Mesenchymal stem cell (in vitro differentiated cells and primary cell): Measurements from ENCODE around the gene SCO2.
"Not testable (repeated sequence)": the region's sequence is repeated elsewhere in the genome, so short reads cannot be mapped to it uniquely, and the experiment has no call there.

ENCODE experiments used
- DNase-seq: peaks from one replicate; pipeline ENCODE4 v3.0.0-alpha.2; 2013
- H2AFZ ChIP-seq: one replicate; pipeline ENCODE4 v1.6.1; 2013; ENCODE audit warnings: low read depth, mild to moderate bottlenecking, control low read depth, inconsistent platforms, low read length, moderate library complexity
- H2AK5ac ChIP-seq: 2 replicates; pipeline ENCODE4 v1.6.1; 2013; ENCODE audit warnings: low read length, moderate library complexity, mild to moderate bottlenecking, inconsistent platforms; ENCODE audit not compliant: severe bottlenecking
- H2BK120ac ChIP-seq: one replicate; pipeline ENCODE4 v1.6.1; 2013; ENCODE audit warnings: low read depth, mild to moderate bottlenecking, inconsistent platforms, low read length, moderate library complexity
- H2BK12ac ChIP-seq, 2 experiments: one replicate each; pipeline ENCODE4 v1.6.1; 2013; ENCODE audit warnings: inconsistent platforms in 2 of 2, low read length in 2 of 2, mild to moderate bottlenecking in 2 of 2, moderate library complexity in 2 of 2, control low read depth in 1 of 2
- H2BK15ac ChIP-seq: one replicate; pipeline ENCODE4 v1.6.1; 2013; ENCODE audit warnings: mild to moderate bottlenecking, low read depth, inconsistent platforms; ENCODE audit not compliant: poor library complexity, severe bottlenecking
- H2BK5ac ChIP-seq: 2 replicates; pipeline ENCODE4 v1.6.1; 2013; ENCODE audit warnings: low read depth, mild to moderate bottlenecking, low read length, control low read depth, inconsistent platforms; ENCODE audit not compliant: poor library complexity, severe bottlenecking
- H3K14ac ChIP-seq, 2 experiments: one replicate each; pipeline ENCODE4 v1.6.1; 2013; ENCODE audit warnings: inconsistent platforms in 2 of 2, low read length in 2 of 2, control low read depth in 1 of 2, mild to moderate bottlenecking in 1 of 2, moderate library complexity in 1 of 2
- H3K18ac ChIP-seq, 2 experiments: one replicate each; pipeline ENCODE4 v1.6.1; 2013; ENCODE audit warnings: inconsistent platforms in 2 of 2, low read length in 2 of 2, control low read depth in 1 of 2, low read depth in 1 of 2, mild to moderate bottlenecking in 1 of 2
- H3K23ac ChIP-seq, 2 experiments: one replicate each; pipeline ENCODE4 v1.6.1; 2013; ENCODE audit warnings: inconsistent platforms in 2 of 2, low read length in 2 of 2, mild to moderate bottlenecking in 2 of 2, moderate library complexity in 2 of 2, control low read depth in 1 of 2
- H3K27ac ChIP-seq: 2 replicates; pipeline ENCODE4 v1.5.1; 2013; ENCODE audit warnings: mild to moderate bottlenecking, moderate library complexity, low read length, control low read depth, inconsistent platforms; ENCODE audit not compliant: poor library complexity, severe bottlenecking
- H3K27me3 ChIP-seq, 2 experiments: 2 replicates each; pipeline versions ENCODE4 v1.6.1 to v1.7.0; 2013; ENCODE audit warnings: low read length in 2 of 2, mild to moderate bottlenecking in 2 of 2, moderate library complexity in 2 of 2, control low read depth in 1 of 2, inconsistent platforms in 1 of 2; ENCODE audit not compliant: control insufficient read depth in 1 of 2, insufficient read depth in 1 of 2
- H3K36me3 ChIP-seq, 2 experiments: 2 replicates each; pipeline versions ENCODE4 v1.6.1 to v1.7.0; 2013; ENCODE audit warnings: low read length in 2 of 2, control low read depth in 1 of 2, inconsistent platforms in 1 of 2, low read depth in 1 of 2, mild to moderate bottlenecking in 1 of 2; ENCODE audit not compliant: insufficient read depth in 2 of 2, control insufficient read depth in 1 of 2
- H3K4ac ChIP-seq, 2 experiments: one replicate each; pipeline ENCODE4 v1.6.1; 2013; ENCODE audit warnings: inconsistent platforms in 2 of 2, low read length in 2 of 2, mild to moderate bottlenecking in 2 of 2, moderate library complexity in 2 of 2, control low read depth in 1 of 2, low read depth in 1 of 2
- H3K4me1 ChIP-seq: 2 replicates; pipeline ENCODE4 v1.6.1; 2013; ENCODE audit warnings: low read depth, low read length, control low read depth; ENCODE audit not compliant: control insufficient read depth, insufficient read depth
- H3K4me2 ChIP-seq: 2 replicates; pipeline ENCODE4 v1.6.1; 2013; ENCODE audit warnings: low read length, mild to moderate bottlenecking, inconsistent platforms; ENCODE audit not compliant: poor library complexity, severe bottlenecking
- H3K4me3 ChIP-seq, 2 experiments: 2 replicates each; pipeline versions ENCODE4 v1.5.1 to v1.7.0; 2013; ENCODE audit warnings: low read length in 2 of 2, mild to moderate bottlenecking in 2 of 2, control low read depth in 1 of 2, low read depth in 1 of 2; ENCODE audit not compliant: insufficient read depth in 1 of 2
- H3K79me1 ChIP-seq: replicated peaks from 2 replicates; pipeline ENCODE4 v1.6.1; 2013; ENCODE audit warnings: mild to moderate bottlenecking, control low read depth, low read length, inconsistent platforms; ENCODE audit not compliant: poor library complexity, severe bottlenecking
- H3K9ac ChIP-seq: 2 replicates; pipeline ENCODE4 v1.7.0; 2013; ENCODE audit warnings: mild to moderate bottlenecking, low read length, moderate library complexity
- H3K9me3 ChIP-seq: 2 replicates; pipeline ENCODE4 v1.7.0; 2013; ENCODE audit warnings: mild to moderate bottlenecking, low read length; ENCODE audit not compliant: control insufficient read depth
- H4K8ac ChIP-seq: one replicate; pipeline ENCODE4 v1.6.1; 2013; ENCODE audit warnings: inconsistent platforms, mild to moderate bottlenecking, low read length, moderate library complexity
- H4K91ac ChIP-seq: one replicate; pipeline ENCODE4 v1.6.1; 2013; ENCODE audit warnings: mild to moderate bottlenecking, low read length, inconsistent platforms
- WGBS: methylation state at CpG from one replicate; pipeline ENCODE4 v1.1.7; 2013; ENCODE audit warnings: mixed read lengths; 5-methylcytosine and 5-hydroxymethylcytosine counted together

Gene SCO2

GRCh38 chr22:50544746-50545253 is 19.4 kb upstream of the SCO2 start:
- Histone ChIP-seq H3K14ac (no peak overlapping the region), H3K4me3 (peak overlapping the region in 1 of 2 experiments; percentile 65), H2BK12ac (peak overlapping the region; percentile 54 to 67), H2AK5ac (no peak overlapping the region), H3K79me1 (no peaks in the 10 kb centered on the region), H2BK5ac (no peak overlapping the region), H3K36me3 (no peaks in the 10 kb centered on the region), H3K18ac (peak overlapping the region in 1 of 2 experiments; percentile 37), H3K23ac (peak overlapping the region in 1 of 2 experiments; percentile 2), H4K91ac (peak overlapping the region; percentile 3), H3K4ac (peak overlapping the region in 1 of 2 experiments; percentile 1), H3K9ac (peak overlapping the region; percentile 76), H2BK120ac (no peak overlapping the region), H3K27me3 (peaks cover 0 to 50% of the 10 kb centered on the region in 2 experiments), H3K4me2 (no peak overlapping the region), H2AFZ (no peak overlapping the region), H4K8ac (peak overlapping the region; percentile 65), H3K9me3 (no peaks in the 10 kb centered on the region), H2BK15ac (peak overlapping the region; percentile 19), H3K4me1 (peaks cover 10% of the 10 kb centered on the region), H3K27ac (no peak overlapping the region)
- 87% methylated on average over 5 of the region's 5 CpGs for WGBS
- no peak for DNase-seq

GRCh38 chr22:50544078-50544745 is 18.8 kb upstream of the SCO2 start:
- peak overlapping the region; percentile 19 for H2BK15ac ChIP-seq
- no peak overlapping the region for H3K27ac ChIP-seq
- no peak overlapping the region for H2BK5ac ChIP-seq
- H3K14ac ChIP-seq = no peak overlapping the region
- no peaks in the 10 kb centered on the region for H3K79me1 ChIP-seq
- peak; percentile 73 for DNase-seq
- H4K91ac ChIP-seq = peak overlapping the region; percentile 80
- H3K4me3 ChIP-seq = peak overlapping the region in 1 of 2 experiments; percentile 65
- H3K9me3 ChIP-seq = no peaks in the 10 kb centered on the region
- peak overlapping the region; percentile 88 for H2BK120ac ChIP-seq
- H4K8ac ChIP-seq = peak overlapping the region; percentile 65
- peak overlapping the region; percentile 86 for H3K4me2 ChIP-seq
- H3K9ac ChIP-seq = peak overlapping the region; percentile 76
- peaks cover 10% of the 10 kb centered on the region for H3K4me1 ChIP-seq
- peak overlapping the region; percentile 78 for H3K18ac ChIP-seq
- peak overlapping the region in 1 of 2 experiments; percentile 1 for H3K4ac ChIP-seq
- H2AFZ ChIP-seq = peak overlapping the region; percentile 85
- peaks cover 0 to 44% of the 10 kb centered on the region in 2 experiments for H3K27me3 ChIP-seq
- WGBS = 8% methylated on average over 51 of the region's 52 CpGs
- peak overlapping the region; percentile 51 to 67 for H2BK12ac ChIP-seq
- peak overlapping the region in 1 of 2 experiments; percentile 59 for H3K23ac ChIP-seq
- no peak overlapping the region for H2AK5ac ChIP-seq
- no peaks in the 10 kb centered on the region for H3K36me3 ChIP-seq

GRCh38 chr22:50542416-50542927 is 17.1 kb upstream of the SCO2 start:
- no peak overlapping the region for H3K14ac ChIP-seq
- no peak overlapping the region for H2AFZ ChIP-seq
- peaks cover 0 to 32% of the 10 kb centered on the region in 2 experiments for H3K27me3 ChIP-seq
- H3K36me3 ChIP-seq = no peaks in the 10 kb centered on the region
- no peak overlapping the region for H2AK5ac ChIP-seq
- 96% methylated on average over 19 of the region's 19 CpGs for WGBS
- H2BK5ac ChIP-seq = no peak overlapping the region
- no peak overlapping the region for H2BK15ac ChIP-seq
- no peak overlapping the region for H3K27ac ChIP-seq
- no peak overlapping the region for H3K4ac ChIP-seq
- peaks cover 12% of the 10 kb centered on the region for H3K4me1 ChIP-seq
- no peak overlapping the region for H3K9ac ChIP-seq
- H3K4me3 ChIP-seq = no peak overlapping the region
- peak overlapping the region; percentile 51 for H2BK12ac ChIP-seq
- H4K91ac ChIP-seq = peak overlapping the region; percentile 9
- no peaks in the 10 kb centered on the region for H3K79me1 ChIP-seq
- DNase-seq = no peak
- no peak overlapping the region for H3K18ac ChIP-seq
- H4K8ac ChIP-seq = no peak overlapping the region
- no peaks in the 10 kb centered on the region for H3K9me3 ChIP-seq
- no peak overlapping the region for H3K4me2 ChIP-seq
- no peak overlapping the region for H3K23ac ChIP-seq
- no peak overlapping the region for H2BK120ac ChIP-seq

- not testable (repeated sequence) for H3K36me3 ChIP-seq, H3K14ac ChIP-seq, H2BK15ac ChIP-seq, H3K23ac ChIP-seq, H3K79me1 ChIP-seq, H3K4ac ChIP-seq, H3K27ac ChIP-seq, H3K9me3 ChIP-seq, H4K8ac ChIP-seq, H2BK120ac ChIP-seq, H2BK12ac ChIP-seq, H3K4me3 ChIP-seq, H3K4me2 ChIP-seq, H2AK5ac ChIP-seq, H3K18ac ChIP-seq, H2AFZ ChIP-seq, H2BK5ac ChIP-seq, H4K91ac ChIP-seq
- WGBS = 39% methylated on average over 2 of the region's 5 CpGs
- Histone ChIP-seq H3K9ac (peak overlapping the region; percentile 60), H3K4me1 (peaks cover 12% of the 10 kb centered on the region), H3K27me3 (peaks cover 0 to 24% of the 10 kb centered on the region in 2 experiments)
- peak; percentile 96 for DNase-seq
Observed at GRCh38 chr22:50541667-50542026, 16.2 kb upstream of the SCO2 start.
